ENCODE measurements around the gene KPTN. TPM values are rescaled to one million over a fixed set of nuclear protein-coding genes. Genes with fewer than 3 reads are reported as not detected.

The KPTN gene
- polyA plus RNA-seq, 1 donor (not counting 4 experiments of a cell fraction or from before 2014, with no cell fraction given) = 7.3 TPM

GRCh38 chr19:47520343-47520806, 36.4 kb upstream of the KPTN start:
- dilution Hi-C loops (cut with MboI; ENCODE audit: extremely low pct_ligation_motif_present, low sequenced_read_pairs) = no loop called here
- DNase-seq (ENCODE audit: low read depth, low spot score) (no peak), FAIRE-seq (no peak)
- Histone ChIP-seq H3K9me3 (ENCODE audit: control insufficient read depth, low read depth, low read length) (no peaks in the 10 kb centered on the region), H3K36me3 (ENCODE audit: control insufficient read depth in 2 of 2, extremely low read depth in 1 of 2, insufficient read depth in 2 of 2, low read length in 2 of 2) (no peaks in the 10 kb centered on the region), H4K20me1 (ENCODE audit: control insufficient read depth, extremely low read depth, insufficient read depth, low read length) (no peaks in the 10 kb centered on the region), H3K4me1 (ENCODE audit: control insufficient read depth, extremely low read depth, insufficient read depth, low read length) (peaks cover 4% of the 10 kb centered on the region), H3K9me1 (ENCODE audit: control insufficient read depth, extremely low read depth, insufficient read depth, low read length) (no peaks in the 10 kb centered on the region), H3K27ac (ENCODE audit: control insufficient read depth, insufficient read depth, low read length) (no peak overlapping the region), H3K9ac (ENCODE audit: control insufficient read depth, extremely low read depth, insufficient read depth, low read length) (no peak overlapping the region), H3K4me2 (ENCODE audit: control insufficient read depth, extremely low read depth, insufficient read depth, low read depth, low read length) (no peak overlapping the region), H2AFZ (ENCODE audit: control insufficient read depth, low read length) (no peak overlapping the region), H3K27me3 (ENCODE audit: control insufficient read depth, extremely low read depth, insufficient read depth, low read length) (peaks cover 14% of the 10 kb centered on the region), H3K79me2 (ENCODE audit: control insufficient read depth, insufficient read depth, low read length) (no peaks in the 10 kb centered on the region), H3K4me3 (ENCODE audit: control insufficient read depth in 2 of 3, extremely low read depth in 1 of 3, insufficient read depth in 2 of 3, low read depth in 1 of 3, low read length in 3 of 3) (no peak overlapping the region)
- TF ChIP-seq EZH2 (IDR thresholded peaks at IDR 0.05; ENCODE audit: low read length) (no peak), CTCF (optimal IDR thresholded peaks at IDR 0.05 in 1 of 3, IDR thresholded peaks at IDR 0.05 in 1 of 3, conservative IDR thresholded peaks at IDR 0.05 in 1 of 3; ENCODE audit: extremely low read depth in 1 of 3, insufficient read depth in 2 of 3, low read length in 3 of 3) (no peak)

- Histone ChIP-seq H3K79me2 (ENCODE audit: control insufficient read depth, insufficient read depth, low read length) (peaks cover 10% of the 10 kb centered on the region), H3K4me1 (ENCODE audit: control insufficient read depth, extremely low read depth, insufficient read depth, low read length) (peaks cover 4% of the 10 kb centered on the region), H3K9ac (ENCODE audit: control insufficient read depth, extremely low read depth, insufficient read depth, low read length) (no peak overlapping the region), H3K4me2 (ENCODE audit: control insufficient read depth, extremely low read depth, insufficient read depth, low read depth, low read length) (no peak overlapping the region), H3K27me3 (ENCODE audit: control insufficient read depth, extremely low read depth, insufficient read depth, low read length) (peaks cover 14% of the 10 kb centered on the region), H3K27ac (ENCODE audit: control insufficient read depth, insufficient read depth, low read length) (no peak overlapping the region), H3K4me3 (ENCODE audit: control insufficient read depth in 2 of 3, extremely low read depth in 1 of 3, insufficient read depth in 2 of 3, low read depth in 1 of 3, low read length in 3 of 3) (no peak overlapping the region), H3K9me1 (ENCODE audit: control insufficient read depth, extremely low read depth, insufficient read depth, low read length) (no peaks in the 10 kb centered on the region), H2AFZ (ENCODE audit: control insufficient read depth, low read length) (no peak overlapping the region), H4K20me1 (ENCODE audit: control insufficient read depth, extremely low read depth, insufficient read depth, low read length) (no peaks in the 10 kb centered on the region), H3K36me3 (ENCODE audit: control insufficient read depth in 2 of 2, extremely low read depth in 1 of 2, insufficient read depth in 2 of 2, low read length in 2 of 2) (no peaks in the 10 kb centered on the region), H3K9me3 (ENCODE audit: control insufficient read depth, low read depth, low read length) (no peaks in the 10 kb centered on the region)
- TF ChIP-seq CTCF (optimal IDR thresholded peaks at IDR 0.05 in 1 of 3, IDR thresholded peaks at IDR 0.05 in 1 of 3, conservative IDR thresholded peaks at IDR 0.05 in 1 of 3; ENCODE audit: extremely low read depth in 1 of 3, insufficient read depth in 2 of 3, low read length in 3 of 3) = no peak
- TF ChIP-seq EZH2 (IDR thresholded peaks at IDR 0.05; ENCODE audit: low read length) = no peak
- FAIRE-seq (no peak), DNase-seq (ENCODE audit: low read depth, low spot score) (no peak)
- dilution Hi-C loops (cut with MboI; ENCODE audit: extremely low pct_ligation_motif_present, low sequenced_read_pairs) = no loop called here
Measured at GRCh38 chr19:47518854-47519253, 34.8 kb upstream of the KPTN start.
